DOHH2 (cell line): Measurements from ENCODE around the gene IRF7.

Experiments used
- CTCF ChIP-seq: fragments of 200-600 bp; sonication (generic); IDR thresholded peaks from one replicate; pipeline ENCODE4 v1.5.1; 2014; ENCODE audit warnings: antibody characterized with exemption, mild to moderate bottlenecking, low read depth, low read length; ENCODE audit not compliant: poor library complexity, severe bottlenecking
- EZH2phosphoT487 ChIP-seq: fragments of 200-600 bp; sonication (generic); IDR thresholded peaks from 2 replicates; pipeline ENCODE4 v1.6.1; 2017; ENCODE audit warnings: borderline replicate concordance, mild to moderate bottlenecking, antibody characterized with exemption, low read length, moderate library complexity, mixed read lengths

GRCh38 chr11:623349-623869, 7.7 kb upstream of the IRF7 start:
- TF ChIP-seq CTCF, result no peak
- TF ChIP-seq EZH2phosphoT487, result no peak
